SIG-M5 (cell line): ENCODE measurements around the gene LCOR.

ENCODE experiments used
- DNase-seq: peaks from one replicate; lab custom pipeline; 2025; lab: John Stamatoyannopoulos, UW

LCOR gene

GRCh38 chr10:97012470-97012869, 180.4 kb downstream of the LCOR start:
- DNase-seq = no peak

GRCh38 chr10:97013568-97013967, 181.5 kb downstream of the LCOR start:
- no peak for DNase-seq

DNA sequence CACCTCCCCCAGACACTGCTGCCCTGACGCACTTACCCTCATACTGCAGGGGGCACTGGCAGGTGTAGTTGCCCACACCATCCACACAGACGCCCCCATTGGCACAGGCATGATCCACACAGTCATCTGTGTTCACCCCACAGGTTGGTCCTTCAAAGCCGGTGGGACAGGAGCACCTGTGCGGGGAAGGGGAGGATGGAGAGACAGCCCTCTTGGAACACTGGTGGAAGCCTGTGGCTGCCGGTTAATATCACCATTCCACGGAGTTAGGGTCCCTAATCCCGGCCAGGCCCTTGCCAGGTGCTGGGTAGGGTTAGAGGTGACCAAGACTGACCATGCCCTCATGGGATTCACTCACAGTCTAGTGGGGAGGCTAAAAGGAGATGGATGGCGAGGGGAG, 181.9 kb downstream of the LCOR start:
- DNase-seq = no peak

DNA sequence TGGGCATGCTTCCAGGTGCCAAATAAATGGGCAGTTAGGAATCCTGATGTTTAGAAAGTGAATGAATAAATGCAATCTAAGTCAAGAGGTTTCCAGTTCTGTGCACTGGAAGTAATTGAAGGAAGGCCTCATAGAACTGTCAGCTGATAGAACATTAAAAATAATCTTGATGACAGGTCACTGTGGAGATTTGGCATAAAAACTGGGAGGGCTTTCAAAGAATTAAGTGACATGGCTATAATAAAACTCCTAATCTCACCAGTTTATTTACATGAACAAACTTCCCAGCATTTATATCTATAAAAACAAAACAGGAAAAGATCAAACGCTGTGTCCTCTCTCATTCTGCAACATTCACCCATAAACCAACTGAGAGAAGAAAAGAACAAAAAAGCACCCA, 183.1 kb downstream of the LCOR start:
- DNase-seq = no peak

- no peak for DNase-seq
Observed at GRCh38 chr10:97016728-97017473, 184.8 kb downstream of the LCOR start.

DNA sequence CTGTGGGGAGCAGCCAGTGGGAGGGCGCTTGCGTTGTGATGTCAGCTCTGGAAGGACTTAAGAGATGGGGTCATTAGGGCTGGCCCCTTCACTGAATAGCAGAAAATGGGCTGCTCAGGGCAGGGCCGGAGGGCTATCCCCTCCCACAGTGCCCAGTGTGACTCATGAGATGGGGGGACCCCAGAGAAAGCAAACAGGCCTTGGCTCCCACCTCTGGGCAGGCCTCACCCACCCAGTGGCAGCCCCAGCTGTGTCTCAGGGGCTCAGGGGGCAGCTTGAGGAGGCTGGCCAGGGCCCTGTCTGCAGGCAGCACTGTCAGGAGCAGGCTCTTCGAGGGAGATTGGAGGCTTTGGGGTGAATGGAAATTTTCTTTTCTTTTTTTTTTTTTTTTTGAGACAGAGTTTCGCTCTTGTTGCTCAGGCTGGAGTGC, 185.4 kb downstream of the LCOR start:
- DNase-seq = no peak

DNA sequence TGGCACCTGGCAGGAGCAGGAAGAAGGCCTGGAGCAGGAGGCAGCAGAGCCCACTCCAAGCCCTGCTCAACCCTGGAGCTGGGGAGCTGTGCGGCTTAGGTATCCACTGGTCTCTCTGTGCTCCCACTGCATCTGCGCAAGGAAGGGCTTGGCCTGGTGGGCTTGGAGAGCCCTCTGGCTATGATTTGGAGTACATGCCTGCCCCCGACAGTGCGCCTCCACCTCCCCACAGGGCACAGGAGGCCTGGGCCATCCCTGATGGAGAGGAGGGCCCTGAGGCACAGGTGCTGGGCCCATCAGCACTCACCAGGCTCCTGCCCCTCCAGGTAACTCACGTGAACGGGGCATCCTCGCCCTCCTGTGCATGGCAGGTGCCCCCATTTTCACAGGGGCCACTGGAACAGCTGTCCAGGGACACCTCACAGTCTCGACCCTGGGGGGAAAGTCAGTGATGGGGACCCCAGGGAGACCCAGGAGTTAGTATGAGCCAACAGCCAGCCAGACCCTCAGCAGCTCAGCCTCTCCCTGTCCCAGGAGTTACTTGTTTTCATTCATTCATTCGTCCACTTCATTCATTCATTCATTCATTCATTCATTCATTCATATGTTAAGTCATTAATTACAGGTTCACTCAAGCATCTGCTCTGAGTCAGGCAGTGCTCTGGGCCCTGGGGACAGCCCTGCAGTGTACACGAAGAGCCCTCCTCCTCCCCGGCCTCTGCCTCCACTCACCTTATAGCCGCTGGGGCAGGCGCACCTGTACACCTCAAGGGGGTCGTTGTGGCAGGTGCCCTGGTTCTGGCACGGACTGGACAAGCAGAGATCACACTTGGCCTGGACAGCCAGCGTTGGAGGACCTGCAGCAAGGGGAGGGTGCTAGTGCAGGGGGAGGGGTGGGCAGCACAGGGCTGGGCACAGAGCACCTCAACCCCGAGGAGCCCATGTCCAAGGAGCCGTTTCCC, 186.4 kb downstream of the LCOR start:
- no peak for DNase-seq

GRCh38 chr10:97019213-97019844, 187.2 kb downstream of the LCOR start:
- DNase-seq = no peak

DNA sequence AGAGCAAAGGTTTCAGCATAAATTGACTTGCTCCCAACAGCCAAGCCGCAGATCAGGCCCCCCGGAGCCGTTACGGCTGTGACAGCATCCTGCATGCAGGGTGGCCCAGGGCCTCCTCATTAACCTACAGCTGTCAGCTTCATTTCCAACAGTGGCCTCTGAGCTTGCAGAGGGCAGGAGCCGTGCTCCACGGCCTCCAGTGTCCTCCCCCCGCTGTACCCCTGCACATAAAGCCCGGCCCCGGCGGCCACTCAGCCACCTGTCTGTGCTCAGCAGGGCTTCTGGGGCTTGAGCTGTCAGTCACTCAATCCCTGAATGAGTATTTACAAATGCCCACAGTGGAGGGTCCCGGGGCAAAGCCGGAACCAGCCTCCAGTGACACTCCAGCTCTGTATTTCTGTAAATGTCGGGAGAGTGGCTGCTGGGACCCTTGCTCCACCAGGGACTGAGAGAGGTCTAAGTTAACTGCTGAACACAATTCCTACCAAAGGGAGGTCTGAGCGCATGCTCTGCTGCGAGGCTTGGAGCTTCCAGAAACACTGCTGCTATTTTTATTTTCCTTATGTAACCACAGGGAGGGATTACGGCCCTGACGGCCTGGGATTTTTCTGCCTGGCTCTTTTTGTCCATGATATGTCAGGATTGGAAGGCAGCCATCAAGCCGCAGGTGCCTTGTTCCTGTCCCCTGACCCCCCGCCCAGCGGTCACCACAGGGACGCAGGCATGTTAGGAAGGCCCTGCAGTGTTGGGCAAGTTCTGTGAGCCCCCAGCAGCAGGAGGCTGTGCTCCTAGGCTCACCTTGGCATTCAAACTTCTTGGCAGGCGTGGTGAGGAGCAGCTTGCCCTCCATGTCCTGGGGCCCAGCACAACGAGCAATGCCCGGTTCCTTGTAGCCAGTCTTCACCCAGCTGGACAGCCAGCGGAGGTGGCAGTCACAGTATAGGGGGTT, 188.6 kb downstream of the LCOR start:
- DNase-seq = no peak

DNA sequence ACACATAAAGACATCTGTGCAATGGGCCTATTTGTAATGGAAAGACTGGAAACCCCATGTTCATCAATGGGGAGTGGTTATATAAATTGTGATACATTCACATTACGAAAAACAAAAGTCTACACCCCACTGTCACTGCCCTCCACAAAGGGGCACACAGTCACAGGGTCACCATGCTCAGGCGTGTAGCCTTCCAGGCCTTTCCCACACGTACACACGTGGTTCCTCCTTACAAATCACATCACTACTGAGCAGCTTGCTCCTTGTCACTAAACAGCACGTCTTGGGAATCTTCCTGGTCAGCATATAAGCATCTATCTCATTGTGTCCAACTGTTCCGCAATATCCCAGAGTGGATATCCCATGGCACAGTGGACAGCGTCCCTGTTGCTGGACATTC, 190.5 kb downstream of the LCOR start:
- no peak for DNase-seq

DNA sequence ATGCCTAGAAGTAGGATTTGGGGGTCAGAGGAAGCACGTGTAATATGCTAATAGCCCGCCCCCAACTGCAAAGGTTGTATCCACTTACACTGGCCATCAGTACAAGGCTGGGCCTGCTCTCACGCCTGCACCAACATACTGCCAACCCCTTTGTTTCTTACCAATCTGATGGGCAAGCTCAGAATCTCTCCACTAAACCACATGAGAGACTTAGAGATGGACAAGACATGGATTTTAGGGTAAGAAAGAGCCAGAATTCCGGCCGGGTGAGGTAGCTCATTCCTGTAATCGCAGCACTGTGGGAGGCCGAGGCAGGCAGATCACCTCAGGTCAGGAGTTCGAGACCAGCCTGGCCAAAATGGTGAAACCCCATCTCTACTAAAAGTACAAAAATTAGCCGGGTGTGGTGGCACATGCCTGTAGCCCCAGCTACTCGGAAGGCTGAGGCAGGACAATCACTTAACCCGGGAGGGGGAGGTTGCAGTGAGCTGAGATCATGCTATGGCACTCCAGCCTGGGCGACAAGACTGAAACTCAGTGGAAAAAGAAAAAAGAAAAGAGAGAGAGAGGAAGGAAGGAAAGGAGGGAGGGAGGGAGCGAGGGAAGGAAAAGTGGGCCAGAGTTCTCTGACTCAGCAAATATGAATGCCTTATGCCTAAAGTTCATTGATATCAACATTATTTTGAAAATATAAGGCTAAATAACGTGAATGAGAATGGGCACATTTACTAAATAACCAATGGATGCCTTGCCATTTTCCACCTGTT, 191.5 kb downstream of the LCOR start:
- no peak for DNase-seq

- no peak for DNase-seq
Observed at GRCh38 chr10:97024168-97025073, 192.3 kb downstream of the LCOR start.

GRCh38 chr10:97025613-97026242, 193.6 kb downstream of the LCOR start:
- DNase-seq = no peak

DNA sequence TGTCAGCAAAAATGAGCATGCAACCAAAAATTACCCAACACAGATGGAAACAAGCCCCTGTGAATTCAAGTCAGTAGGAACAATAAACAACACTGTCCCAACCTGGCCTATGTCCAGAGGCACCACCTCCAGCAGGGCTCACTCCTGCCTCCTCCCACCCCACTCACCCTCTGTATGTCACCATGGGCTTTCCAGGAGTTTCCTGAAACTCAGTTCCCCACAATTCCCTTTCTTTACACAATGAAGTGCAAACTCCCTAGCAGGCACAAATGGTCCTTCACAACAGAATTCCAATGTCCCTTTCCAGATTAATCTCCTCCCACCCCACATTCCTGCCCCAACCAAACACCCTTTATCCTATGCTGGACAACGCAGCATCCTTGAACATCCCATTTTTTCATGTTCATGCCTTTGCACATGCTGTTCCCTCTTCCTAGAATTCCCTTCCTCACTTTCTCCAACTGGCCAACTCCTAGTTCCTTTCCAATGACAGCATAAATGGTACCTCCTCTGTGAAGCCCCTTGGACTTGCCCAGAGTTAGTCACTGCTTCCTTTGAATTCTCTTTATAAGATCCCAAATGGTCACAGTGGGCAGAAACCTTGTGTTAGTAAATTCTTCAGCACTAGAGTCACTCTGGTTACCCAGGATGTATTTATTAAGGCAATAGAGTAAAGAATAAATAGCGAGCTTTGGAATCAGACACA, 196.2 kb downstream of the LCOR start:
- no peak for DNase-seq

DNA sequence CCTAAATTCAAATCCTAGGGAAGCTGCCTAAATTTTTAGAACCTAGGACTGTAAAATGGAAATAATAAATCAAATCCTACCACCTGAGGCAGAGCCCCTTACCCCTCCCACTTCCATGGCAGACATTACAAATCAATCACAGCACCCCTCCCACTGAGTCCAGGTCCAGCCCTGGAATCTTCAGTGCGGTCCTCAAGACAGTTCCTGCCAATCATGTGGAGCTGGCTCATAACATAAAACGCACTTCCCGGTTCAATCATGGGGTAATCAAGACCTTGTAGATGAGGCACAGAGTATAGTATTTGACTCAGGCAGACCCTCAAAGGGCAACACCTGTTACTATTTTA, 196.7 kb downstream of the LCOR start:
- DNase-seq = no peak

DNA sequence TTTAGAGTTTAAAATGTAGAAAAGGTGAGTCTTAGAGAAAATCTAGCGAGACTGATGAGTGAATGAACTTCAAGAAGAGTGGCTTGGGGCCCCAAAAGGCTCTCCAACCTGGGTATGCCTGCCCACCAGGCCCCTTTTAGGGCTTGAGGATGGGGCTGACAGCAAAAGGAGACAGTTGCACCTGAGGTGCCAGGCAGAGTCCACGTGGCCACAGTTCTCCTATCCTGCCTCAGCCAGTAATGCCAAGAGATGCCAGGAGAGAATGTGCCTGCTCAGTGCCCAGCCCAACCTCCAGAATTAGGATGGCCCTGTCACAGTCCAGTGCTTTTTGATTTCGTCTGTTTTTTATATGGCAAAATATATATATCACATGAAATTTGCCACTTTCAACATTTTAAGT, 197.2 kb downstream of the LCOR start:
- no peak for DNase-seq

- no peak for DNase-seq
Observed at GRCh38 chr10:97030894-97031293, 198.8 kb downstream of the LCOR start.

- no peak for DNase-seq
Observed at GRCh38 chr10:97031459-97031858, 199.4 kb downstream of the LCOR start.

DNA sequence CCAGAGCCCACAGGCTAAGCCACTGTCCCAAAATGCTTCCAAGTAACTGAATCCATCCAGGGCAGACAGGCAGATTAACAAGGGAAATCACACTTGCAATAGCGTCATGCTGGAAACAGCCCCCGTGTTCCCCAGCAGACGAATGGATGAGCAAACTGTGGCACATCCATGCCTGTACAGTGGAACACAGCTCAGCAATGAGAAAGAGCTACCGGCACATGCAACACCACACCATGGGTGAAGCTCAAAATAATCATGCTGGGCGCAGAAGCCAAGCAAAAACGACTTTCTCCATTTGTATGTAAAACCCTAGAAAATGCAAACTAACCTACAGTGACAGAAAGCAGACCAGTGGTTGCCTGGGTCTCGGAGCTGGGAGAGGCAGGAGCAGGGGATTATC, 200.5 kb downstream of the LCOR start:
- no peak for DNase-seq
